ENCODE results near the gene AMDHD2.
"Not testable (repeated sequence)": the region's sequence is repeated elsewhere in the genome, so short reads cannot be mapped to it uniquely, and the experiment has no call there.

GRCh38 chr16:2578905-2579304 is 58.7 kb downstream of the AMDHD2 start:
- not testable (repeated sequence) for TF ChIP-seq CTCF (conservative IDR thresholded peaks at IDR 0.05; ENCODE audit: low read length); EZH2phosphoT487 (IDR thresholded peaks at IDR 0.05; ENCODE audit: borderline replicate concordance, low read depth, low read length)
